Measurements from ENCODE around the gene MCRS1.

MCRS1 gene

GRCh38 chr12:49553512-49554088, 14.3 kb downstream of the MCRS1 start:
- Histone ChIP-seq H3K27ac (no peak overlapping the region), H3K9ac (no peak overlapping the region), H3K4me3 (ENCODE audit: low read depth, low read length) (no peak overlapping the region), H3K36me3 (ENCODE audit: control insufficient read depth, insufficient read depth, low read length) (no peaks in the 10 kb centered on the region), H3K79me2 (no peaks in the 10 kb centered on the region), H3K27me3 (ENCODE audit: control insufficient read depth, insufficient read depth, low read length) (no peaks in the 10 kb centered on the region), H3K9me3 (ENCODE audit: control insufficient read depth, low read length) (no peaks in the 10 kb centered on the region), H3K4me2 (ENCODE audit: low read length) (no peak overlapping the region), H2AFZ (no peak overlapping the region), H3K4me1 (peaks cover 5% of the 10 kb centered on the region)
- peak; percentile 57 for TF ChIP-seq CTCF (IDR thresholded peaks at IDR 0.05)

GRCh38 chr12:49552899-49553298, 15.0 kb downstream of the MCRS1 start:
- Histone ChIP-seq H2AFZ (no peak overlapping the region), H3K4me3 (ENCODE audit: low read depth, low read length) (no peak overlapping the region), H3K9me3 (ENCODE audit: control insufficient read depth, low read length) (no peaks in the 10 kb centered on the region), H3K4me2 (ENCODE audit: low read length) (no peak overlapping the region), H3K27me3 (ENCODE audit: control insufficient read depth, insufficient read depth, low read length) (no peaks in the 10 kb centered on the region), H3K27ac (no peak overlapping the region), H3K4me1 (peaks cover 8% of the 10 kb centered on the region), H3K36me3 (ENCODE audit: control insufficient read depth, insufficient read depth, low read length) (no peaks in the 10 kb centered on the region), H3K9ac (no peak overlapping the region), H3K79me2 (no peaks in the 10 kb centered on the region)
- no peak for TF ChIP-seq CTCF (IDR thresholded peaks at IDR 0.05)

- TF ChIP-seq CTCF (IDR thresholded peaks at IDR 0.05): no peak
- no peaks in the 10 kb centered on the region for H3K36me3 ChIP-seq (ENCODE audit: control insufficient read depth, insufficient read depth, low read length)
Observed at GRCh38 chr12:49552425-49552824, 15.5 kb downstream of the MCRS1 start.

DNA sequence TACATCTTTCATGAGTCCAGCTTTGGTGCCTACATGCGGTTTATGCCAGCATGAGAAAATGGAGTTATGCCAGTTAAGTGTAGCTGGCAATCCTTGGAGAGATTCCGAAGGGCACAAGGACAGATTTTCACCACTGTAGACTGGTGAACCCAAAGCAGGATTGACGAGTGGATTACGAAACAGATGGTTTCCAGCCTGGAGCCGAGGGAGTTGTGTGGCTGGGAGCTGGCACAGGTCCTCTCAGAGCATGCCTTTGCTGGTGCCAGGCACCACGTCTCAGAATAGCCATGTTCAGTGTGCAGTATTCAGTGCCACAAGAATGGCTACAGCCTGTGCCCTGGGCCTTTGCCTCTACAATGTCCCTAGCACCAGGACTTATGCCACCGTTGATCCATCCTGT, 15.9 kb downstream of the MCRS1 start:
- Histone ChIP-seq H3K4me2 (ENCODE audit: low read length) (no peak overlapping the region), H3K36me3 (ENCODE audit: control insufficient read depth, insufficient read depth, low read length) (no peaks in the 10 kb centered on the region), H3K9ac (no peak overlapping the region), H3K4me1 (peaks cover 8% of the 10 kb centered on the region), H3K27me3 (ENCODE audit: control insufficient read depth, insufficient read depth, low read length) (no peaks in the 10 kb centered on the region), H3K27ac (no peak overlapping the region), H3K4me3 (ENCODE audit: low read depth, low read length) (no peak overlapping the region), H3K79me2 (no peaks in the 10 kb centered on the region), H3K9me3 (ENCODE audit: control insufficient read depth, low read length) (no peaks in the 10 kb centered on the region), H2AFZ (no peak overlapping the region)
- TF ChIP-seq CTCF (IDR thresholded peaks at IDR 0.05): no peak

More at GRCh38 chr12:49552425-49552824, 15.5 kb downstream of the MCRS1 start:
- Histone ChIP-seq H3K27ac (no peak overlapping the region), H3K9ac (no peak overlapping the region), H3K4me3 (ENCODE audit: low read depth, low read length) (no peak overlapping the region), H3K4me1 (peaks cover 8% of the 10 kb centered on the region), H3K4me2 (ENCODE audit: low read length) (no peak overlapping the region), H3K79me2 (no peaks in the 10 kb centered on the region), H3K27me3 (ENCODE audit: control insufficient read depth, insufficient read depth, low read length) (no peaks in the 10 kb centered on the region), H2AFZ (no peak overlapping the region), H3K9me3 (ENCODE audit: control insufficient read depth, low read length) (no peaks in the 10 kb centered on the region)

- H3K36me3 ChIP-seq (ENCODE audit: control insufficient read depth, insufficient read depth, low read length): no peaks in the 10 kb centered on the region
- no peaks in the 10 kb centered on the region for H3K27me3 ChIP-seq (ENCODE audit: control insufficient read depth, insufficient read depth, low read length)
- H3K4me3 ChIP-seq (ENCODE audit: low read depth, low read length): no peak overlapping the region
- H3K27ac ChIP-seq: no peak overlapping the region
- TF ChIP-seq CTCF (IDR thresholded peaks at IDR 0.05): no peak
- H3K79me2 ChIP-seq: no peaks in the 10 kb centered on the region
- no peaks in the 10 kb centered on the region for H3K9me3 ChIP-seq (ENCODE audit: control insufficient read depth, low read length)
- no peak overlapping the region for H3K9ac ChIP-seq
- H3K4me2 ChIP-seq (ENCODE audit: low read length): no peak overlapping the region
- H3K4me1 ChIP-seq: peaks cover 8% of the 10 kb centered on the region
- no peak overlapping the region for H2AFZ ChIP-seq
Observed at GRCh38 chr12:49550693-49551252, 17.2 kb downstream of the MCRS1 start.
